IgD-negative memory B cell (primary cell): ENCODE measurements around the gene POU4F2. TPM values are rescaled to one million over a fixed set of nuclear protein-coding genes. Genes with fewer than 3 reads are reported as not detected.
"Not testable (repeated sequence)": the region's sequence is repeated elsewhere in the genome, so short reads cannot be mapped to it uniquely, and the experiment has no call there.

Experiments used
- H3K27ac Mint-ChIP-seq, 3 donors: one replicate each; pipeline ENCODE4 v1.8.0; 2020 to 2022; ENCODE audit warnings: mild to moderate bottlenecking in 3 of 3, mixed read lengths in 3 of 3, moderate library complexity in 1 of 3
- H3K27me3 Mint-ChIP-seq: one replicate; pipeline ENCODE4 v1.8.0; 2021; ENCODE audit warnings: mixed read lengths
- H3K36me3 Mint-ChIP-seq: one replicate; pipeline ENCODE4 v1.8.0; 2020; ENCODE audit warnings: mild to moderate bottlenecking, mixed read lengths
- H3K4me1 Mint-ChIP-seq, 3 donors: one replicate each; pipeline ENCODE4 v1.8.0; 2020 to 2022; ENCODE audit warnings: mixed read lengths in 3 of 3, mild to moderate bottlenecking in 1 of 3
- H3K4me3 Mint-ChIP-seq, 4 donors: one replicate each; pipeline ENCODE4 v1.8.0; 2020 to 2022; ENCODE audit warnings: mild to moderate bottlenecking in 4 of 4, mixed read lengths in 4 of 4, moderate library complexity in 3 of 4
- H3K9me3 Mint-ChIP-seq, 3 donors: one replicate each; pipeline ENCODE4 v1.8.0; 2020 to 2021; ENCODE audit warnings: mixed read lengths in 3 of 3, mild to moderate bottlenecking in 1 of 3
- polyA plus RNA-seq: library from polyadenylated mRNA; unstranded; fragments of 300-500 nt; fragmentation: Illumina TruSeq; gene quantifications from one replicate; pipeline ENCODE4 v1.2.3, GENCODE V29; 2021

Gene POU4F2
- polyA plus RNA-seq, 1 donor from 2014 or later = not detected

DNA sequence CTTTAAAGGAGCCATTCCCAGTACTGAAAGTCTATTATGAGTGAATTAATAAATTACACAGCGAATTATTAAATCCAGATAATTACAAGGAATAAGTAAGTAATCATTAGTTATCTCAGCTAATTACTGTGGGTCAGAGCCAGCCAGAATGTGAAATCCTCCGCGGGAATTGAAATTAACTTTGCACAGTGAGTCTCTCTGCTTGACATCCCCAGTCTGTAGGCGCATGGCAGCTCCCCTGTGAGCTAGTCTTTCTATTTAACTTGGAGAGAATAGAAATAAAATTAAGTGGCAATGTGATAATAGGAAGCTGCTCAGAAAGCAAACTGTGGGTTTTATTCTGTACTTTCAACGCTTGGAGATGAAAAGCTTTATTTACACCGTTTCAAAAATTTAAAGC, 7.2 kb downstream of the POU4F2 start:
- H3K27ac Mint-ChIP-seq = no peak overlapping the region

DNA sequence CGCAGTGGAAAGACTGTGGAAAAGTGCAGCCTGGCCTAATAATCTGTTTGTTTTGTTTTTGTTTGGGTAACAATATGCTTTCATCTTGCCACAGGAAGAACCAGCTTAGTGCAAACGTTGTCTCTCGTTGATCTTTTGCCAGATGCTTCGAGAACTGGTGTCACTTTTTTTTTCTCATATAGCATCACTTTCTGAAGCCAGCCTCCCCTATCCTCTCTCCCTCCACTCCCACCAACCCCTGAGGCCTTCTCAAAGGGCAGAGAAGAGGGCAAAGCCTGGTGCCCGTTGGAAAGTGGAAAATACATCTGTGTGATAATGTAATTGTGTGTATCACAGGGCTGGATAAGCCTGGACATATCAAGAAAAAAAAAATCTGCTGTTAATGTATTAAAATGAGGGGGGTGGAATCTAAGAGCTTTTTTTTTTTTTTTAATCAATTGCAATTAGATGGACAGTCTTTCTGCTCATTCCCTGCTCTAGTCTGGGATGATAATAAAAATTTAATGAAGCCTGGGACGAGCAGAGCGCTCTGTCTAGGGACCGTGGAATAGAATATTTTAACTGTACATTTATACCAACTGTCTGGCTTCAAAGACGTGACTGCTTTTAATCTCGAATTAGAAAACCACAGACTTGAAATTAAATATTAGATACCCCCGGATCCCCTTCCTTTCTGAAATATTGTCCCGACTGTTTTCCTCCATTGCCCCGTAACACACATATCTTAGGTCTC, 8.1 kb downstream of the POU4F2 start:
- Mint-ChIP-seq H3K4me1 (peaks cover 0 to 4% (median 2%) of the 10 kb centered on the region in 3 donors), H3K4me3 (no peak overlapping the region), H3K36me3 (no peaks in the 10 kb centered on the region), H3K27ac (no peak overlapping the region), H3K27me3 (peaks cover 49% of the 10 kb centered on the region), H3K9me3 (peaks cover 0 to 8% (median 2%) of the 10 kb centered on the region in 3 donors)

More for the DNA sequence above, 7.2 kb downstream of the POU4F2 start:
- no peaks in the 10 kb centered on the region for H3K36me3 Mint-ChIP-seq
- H3K9me3 Mint-ChIP-seq = peaks cover 0 to 8% (median 2%) of the 10 kb centered on the region in 3 donors
- no peak overlapping the region for H3K4me3 Mint-ChIP-seq
- H3K27me3 Mint-ChIP-seq = peaks cover 54% of the 10 kb centered on the region
- peaks cover 2 to 5% (median 4%) of the 10 kb centered on the region in 3 donors for H3K4me1 Mint-ChIP-seq

DNA sequence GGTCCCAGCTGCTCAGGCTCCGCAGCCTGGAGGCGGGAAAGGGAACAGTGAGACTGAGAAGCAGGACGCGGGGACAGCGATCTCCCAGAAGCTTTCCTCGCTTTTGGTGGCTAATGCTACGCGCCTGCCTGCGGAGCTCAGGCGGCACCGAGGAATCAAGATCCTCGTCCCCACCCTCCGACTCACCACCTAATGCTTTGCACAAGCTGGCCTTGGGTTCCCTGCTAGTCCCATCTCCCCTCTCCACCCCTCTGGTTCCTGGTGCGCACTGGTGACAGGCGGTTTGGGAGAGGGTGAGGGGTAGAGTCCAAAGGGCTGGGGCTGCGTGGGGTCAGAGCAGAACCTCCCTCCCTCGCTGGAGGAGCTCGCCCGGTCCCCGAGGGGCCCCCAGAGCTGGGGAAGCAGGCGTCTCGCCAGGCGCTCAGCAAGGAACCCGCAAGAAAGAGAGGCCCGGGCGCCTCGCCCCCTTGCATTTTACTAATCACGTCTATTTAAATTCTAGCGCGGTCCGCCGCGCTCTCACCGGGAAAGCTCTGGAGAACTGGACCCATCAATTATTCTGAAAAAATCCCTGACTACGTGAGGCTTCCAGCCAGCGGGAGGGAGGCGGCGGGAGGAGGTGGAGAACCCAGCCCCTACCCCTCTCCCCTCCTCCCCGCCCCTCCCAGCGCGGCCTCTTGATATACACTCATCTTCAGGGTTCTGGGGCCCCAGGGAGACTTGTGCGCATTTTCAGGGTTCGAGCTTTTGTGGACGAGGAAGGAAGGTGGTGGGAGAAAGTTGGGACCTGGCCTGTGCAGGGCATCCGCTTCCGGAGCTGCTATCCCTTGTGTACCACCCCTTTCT, 9.1 kb downstream of the POU4F2 start:
- Mint-ChIP-seq H3K4me1 (peaks cover 0 to 4% (median 4%) of the 10 kb centered on the region in 3 donors), H3K27me3 (peaks cover 50% of the 10 kb centered on the region), H3K27ac (no peak overlapping the region), H3K4me3 (no peak overlapping the region), H3K9me3 (peaks cover 0 to 8% (median 2%) of the 10 kb centered on the region in 3 donors), H3K36me3 (no peaks in the 10 kb centered on the region)

DNA sequence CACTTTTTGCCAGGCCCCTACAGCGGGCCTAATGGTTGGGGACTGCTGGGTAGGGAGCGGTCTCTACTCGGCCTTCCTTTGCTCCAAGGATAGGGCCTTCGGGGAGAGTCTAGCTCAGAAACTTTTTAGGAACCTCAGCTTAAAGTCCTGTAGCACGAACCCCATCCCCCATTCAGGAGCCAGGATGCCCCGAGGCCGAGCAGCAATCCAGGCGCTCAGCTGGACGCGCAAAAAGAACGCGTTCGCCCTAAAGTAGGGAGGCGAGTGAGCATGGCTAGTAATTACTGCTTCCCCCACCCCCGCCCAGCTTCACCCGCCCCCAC, 9.7 kb downstream of the POU4F2 start:
- Mint-ChIP-seq H3K36me3 (no peaks in the 10 kb centered on the region), H3K4me3 (no peak overlapping the region), H3K27ac (no peak overlapping the region), H3K27me3 (peaks cover 55% of the 10 kb centered on the region), H3K9me3 (peaks cover 0 to 8% (median 2%) of the 10 kb centered on the region in 3 donors), H3K4me1 (peaks cover 0 to 4% (median 4%) of the 10 kb centered on the region in 3 donors)

DNA sequence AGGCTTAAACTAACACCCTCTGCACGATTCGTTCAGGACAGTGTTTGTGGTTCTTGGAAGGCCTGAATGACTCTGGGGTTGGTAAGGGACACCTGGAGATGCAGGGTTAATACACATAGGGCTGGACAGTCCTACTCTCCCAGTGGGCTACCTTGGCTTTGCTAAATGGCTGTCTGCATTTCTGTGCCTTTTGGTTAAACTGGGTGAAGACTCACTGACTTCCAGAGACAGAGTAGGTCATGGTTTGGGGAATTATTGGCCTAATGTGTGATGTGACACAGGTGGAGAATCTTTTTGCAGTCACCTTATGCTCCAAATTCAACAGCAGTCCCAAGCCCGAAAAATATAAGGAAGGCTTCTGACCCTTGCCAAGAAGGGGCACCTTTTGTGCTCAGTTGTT, 10.5 kb downstream of the POU4F2 start:
- Mint-ChIP-seq H3K36me3 (no peaks in the 10 kb centered on the region), H3K9me3 (peaks cover 0 to 8% (median 2%) of the 10 kb centered on the region in 3 donors), H3K27me3 (peaks cover 54% of the 10 kb centered on the region), H3K4me3 (no peak overlapping the region), H3K27ac (no peak overlapping the region), H3K4me1 (peaks cover under 1 to 4% (median 4%) of the 10 kb centered on the region in 3 donors)

DNA sequence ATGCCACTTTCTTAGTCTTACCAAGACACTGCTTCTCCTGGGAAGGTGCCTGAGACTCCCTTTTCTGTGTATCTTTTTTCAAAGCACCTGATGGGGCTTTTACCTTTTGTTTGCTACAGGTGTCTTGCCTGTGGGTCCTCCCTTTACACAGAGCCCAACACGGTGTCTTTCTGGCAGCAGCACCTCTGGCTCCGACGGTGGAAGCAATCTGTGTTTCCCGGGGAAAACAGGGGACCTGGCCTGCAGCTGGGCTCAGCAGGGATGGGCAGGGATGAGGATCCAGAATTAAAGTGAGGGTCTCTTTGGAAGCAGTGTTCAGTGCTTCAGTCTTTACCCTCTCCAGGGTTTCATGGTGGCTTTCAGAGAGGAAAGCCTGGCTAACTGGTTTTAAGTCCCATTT, 11.3 kb downstream of the POU4F2 start:
- H3K36me3 Mint-ChIP-seq = no peaks in the 10 kb centered on the region
- H3K4me1 Mint-ChIP-seq = peaks cover 4 to 9% (median 6%) of the 10 kb centered on the region in 3 donors
- no peak overlapping the region for H3K27ac Mint-ChIP-seq
- peaks cover 0 to 1% (median under 1%) of the 10 kb centered on the region in 3 donors for H3K9me3 Mint-ChIP-seq
- peaks cover 57% of the 10 kb centered on the region for H3K27me3 Mint-ChIP-seq
- no peak overlapping the region for H3K4me3 Mint-ChIP-seq

DNA sequence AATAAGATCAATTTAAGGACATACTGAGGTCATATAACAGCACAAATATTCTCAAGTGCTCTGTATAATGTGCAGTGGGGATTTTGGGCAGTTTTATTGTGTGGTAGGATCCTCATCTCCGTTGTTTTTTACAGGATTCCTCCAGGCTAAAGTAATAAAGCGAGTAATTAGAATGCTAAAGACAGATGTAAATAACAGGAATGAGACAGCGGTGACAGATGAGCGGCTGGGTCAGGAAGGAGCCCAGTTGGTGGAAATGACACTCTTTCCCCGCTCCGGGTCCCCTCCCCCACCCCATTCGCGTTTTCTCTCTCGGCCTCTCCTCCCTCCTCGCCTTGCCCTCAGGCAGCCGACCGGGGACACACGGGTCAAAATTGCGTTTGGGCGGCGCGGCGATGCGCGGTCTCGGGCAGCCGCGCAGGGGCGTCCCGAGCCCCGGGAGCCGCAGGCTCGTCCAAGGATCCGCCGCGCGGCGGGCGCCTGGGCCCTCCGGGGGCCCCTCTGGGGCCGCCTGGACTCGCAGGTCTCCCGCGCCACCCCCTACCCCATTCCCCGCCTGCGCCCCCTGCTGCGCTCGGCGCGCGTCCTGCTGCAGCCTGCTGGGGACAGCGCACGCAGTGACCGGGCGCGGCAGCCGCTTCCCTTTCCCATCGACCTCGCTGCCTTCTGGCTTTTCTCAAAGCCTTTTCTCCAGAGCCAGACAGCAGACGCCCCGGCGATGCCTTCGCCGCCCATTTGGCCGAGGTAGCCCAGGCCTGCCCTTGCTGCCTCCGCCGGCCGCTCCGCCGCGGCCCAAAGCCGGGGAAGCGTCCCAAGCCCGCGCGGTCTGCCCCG, 16.2 kb downstream of the POU4F2 start:
- Mint-ChIP-seq H3K4me3 (peak overlapping the region in 3 of 4 donors; percentile 7 to 63 (median 36)), H3K9me3 (peaks cover 0 to 1% (median 0%) of the 10 kb centered on the region in 3 donors), H3K27me3 (peaks cover 44% of the 10 kb centered on the region), H3K27ac (peak overlapping the region in 1 of 3 donors; percentile 37), H3K36me3 (no peaks in the 10 kb centered on the region), H3K4me1 (peaks cover 2 to 6% (median 6%) of the 10 kb centered on the region in 3 donors)

DNA sequence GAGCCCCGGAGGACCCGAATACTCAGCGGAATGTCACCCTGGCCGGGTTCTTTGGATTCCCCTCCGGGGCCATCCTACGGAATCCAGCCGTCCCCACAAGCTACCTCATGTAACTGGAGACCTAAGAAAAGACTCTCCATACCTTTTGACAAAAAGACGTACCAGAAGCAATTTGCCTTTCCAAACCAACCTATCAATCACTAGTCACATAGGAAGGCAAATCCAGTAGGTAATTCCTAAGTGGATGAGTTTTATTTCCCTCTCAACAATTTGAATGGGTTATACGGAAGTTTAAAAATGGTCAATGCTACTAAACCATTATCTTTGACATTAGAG, 16.8 kb downstream of the POU4F2 start:
- H3K4me1 Mint-ChIP-seq = peaks cover 2 to 6% (median 6%) of the 10 kb centered on the region in 3 donors
- peaks cover 43% of the 10 kb centered on the region for H3K27me3 Mint-ChIP-seq
- no peaks in the 10 kb centered on the region for H3K36me3 Mint-ChIP-seq
- no peak overlapping the region for H3K27ac Mint-ChIP-seq
- H3K9me3 Mint-ChIP-seq = peaks cover 0 to 1% (median 0%) of the 10 kb centered on the region in 3 donors
- peak overlapping the region in 1 of 4 donors; percentile 9 for H3K4me3 Mint-ChIP-seq

DNA sequence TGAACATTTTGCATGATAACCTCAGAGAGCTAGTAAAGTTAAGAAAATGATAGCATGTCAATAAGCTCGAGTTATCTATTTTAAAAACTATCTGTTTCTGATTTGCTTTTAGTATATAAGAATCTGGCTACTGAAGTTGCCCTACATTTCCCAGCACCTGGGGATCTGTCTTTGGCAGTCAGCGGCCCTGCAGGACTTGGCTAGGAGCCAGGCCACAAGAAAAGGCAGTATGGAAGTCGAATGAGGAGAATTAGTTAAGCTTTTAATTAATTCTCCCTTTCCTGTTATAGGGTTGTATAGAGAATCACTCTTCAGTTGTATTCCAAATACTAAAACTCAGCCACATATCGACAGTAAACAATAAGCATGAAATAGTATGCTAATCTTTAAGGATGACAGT, 22.7 kb downstream of the POU4F2 start:
- H3K36me3 Mint-ChIP-seq = no peaks in the 10 kb centered on the region
- H3K27ac Mint-ChIP-seq = no peak overlapping the region
- no peak overlapping the region for H3K4me3 Mint-ChIP-seq
- peaks cover 0 to 2% (median 1%) of the 10 kb centered on the region in 3 donors for H3K9me3 Mint-ChIP-seq
- H3K27me3 Mint-ChIP-seq = peaks cover 6% of the 10 kb centered on the region
- peaks cover 0 to 1% (median 0%) of the 10 kb centered on the region in 3 donors for H3K4me1 Mint-ChIP-seq

DNA sequence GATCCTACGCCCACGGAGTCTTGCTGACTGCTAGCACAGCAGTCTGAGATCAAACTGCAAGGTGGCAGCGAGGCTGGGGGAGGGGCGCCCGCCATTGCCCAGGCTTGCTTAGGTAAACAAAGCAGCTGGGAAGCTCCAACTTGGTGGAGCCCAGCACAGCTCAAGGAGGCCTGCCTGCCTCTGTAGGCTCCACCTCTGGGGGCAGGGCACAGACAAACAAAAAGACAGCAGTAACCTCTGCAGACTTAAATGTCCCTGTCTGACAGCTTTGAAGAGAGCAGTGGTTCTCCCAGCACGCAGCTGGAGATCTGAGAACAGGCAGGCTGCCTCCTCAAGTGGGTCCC, 25.2 kb downstream of the POU4F2 start:
- not testable (repeated sequence) for H3K27ac Mint-ChIP-seq, H3K27me3 Mint-ChIP-seq, H3K4me3 Mint-ChIP-seq, H3K9me3 Mint-ChIP-seq, H3K4me1 Mint-ChIP-seq, H3K36me3 Mint-ChIP-seq

DNA sequence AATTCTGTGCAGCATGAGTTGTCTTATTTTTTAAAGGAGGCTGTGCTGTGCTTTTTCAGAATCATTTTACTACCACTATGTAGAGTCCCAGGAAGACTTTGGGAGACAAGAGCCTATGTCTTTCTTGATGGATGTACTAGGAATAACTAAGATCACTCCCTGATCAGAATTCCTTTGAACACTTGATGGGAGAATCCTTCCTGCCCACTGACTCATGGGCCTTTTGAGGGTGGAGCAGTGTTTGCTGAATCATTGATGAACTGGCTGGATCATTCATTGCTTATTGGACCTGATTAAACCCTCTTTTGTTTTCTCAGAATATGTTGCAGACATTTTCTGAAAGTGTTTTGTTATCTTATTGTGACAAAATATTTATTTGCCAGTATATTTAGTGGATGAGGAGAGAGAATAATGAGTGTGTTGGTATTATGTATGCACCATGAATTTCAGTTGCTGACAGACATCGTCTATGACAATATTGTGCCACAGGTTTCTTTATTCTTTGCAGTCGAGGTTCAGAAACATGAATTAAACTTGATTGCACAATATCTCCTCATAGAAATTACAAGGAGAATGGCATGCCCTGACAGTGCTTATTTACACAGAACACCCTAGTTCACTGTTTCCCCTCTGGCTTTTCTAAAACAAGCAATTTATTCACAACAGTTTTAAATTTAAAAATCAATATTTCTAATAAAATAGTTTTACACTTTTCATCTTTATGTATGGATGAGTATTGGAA, 36.3 kb downstream of the POU4F2 start:
- Mint-ChIP-seq H3K27ac (no peak overlapping the region), H3K4me1 (no peaks in the 10 kb centered on the region), H3K36me3 (no peaks in the 10 kb centered on the region), H3K9me3 (peaks cover 0 to 2% (median 1%) of the 10 kb centered on the region in 3 donors), H3K27me3 (peaks cover 4% of the 10 kb centered on the region), H3K4me3 (no peak overlapping the region)

Other genes with a start within 250 kb of the POU4F2 start
- gene SLC10A7, start 117.0 kb upstream of the POU4F2 start, polyA plus RNA-seq = 8.3 TPM